Measurements from ENCODE around the gene CAPN15.

Gene CAPN15

DNA sequence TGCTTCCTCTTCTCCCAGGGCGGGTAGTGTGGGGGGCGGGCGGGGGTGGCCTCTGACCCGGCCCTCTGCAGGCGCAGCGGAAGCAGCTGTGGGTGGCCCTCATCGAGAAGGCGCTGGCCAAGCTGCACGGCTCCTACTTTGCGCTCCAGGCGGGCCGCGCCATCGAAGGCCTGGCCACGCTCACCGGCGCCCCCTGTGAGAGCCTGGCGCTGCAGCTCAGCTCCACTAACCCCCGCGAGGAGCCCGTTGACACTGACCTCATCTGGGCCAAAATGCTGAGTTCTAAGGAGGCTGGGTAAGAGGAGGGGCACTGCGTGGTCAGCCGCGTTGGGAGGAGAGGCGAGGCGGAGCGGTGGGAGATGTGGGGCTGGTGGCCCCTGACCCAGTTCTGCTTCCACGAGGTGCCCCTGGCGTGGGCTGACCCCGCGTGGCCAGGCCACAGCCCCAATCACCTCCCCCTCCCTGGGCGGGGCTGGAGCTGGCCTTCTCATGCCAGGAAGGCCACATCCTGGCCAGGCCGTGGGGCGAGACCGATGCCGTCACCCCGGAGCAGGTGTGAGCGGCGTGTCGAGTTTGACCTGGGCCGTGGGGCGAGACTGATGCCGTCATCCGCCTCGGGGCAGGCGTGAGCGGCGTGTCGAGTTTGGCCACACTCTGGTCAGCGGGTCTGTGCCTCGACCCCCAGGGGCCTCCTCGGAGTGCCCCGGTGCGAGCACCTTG is 22.2 kb downstream of the CAPN15 start:
- TF ChIP-seq ZNF8 (CRISPR knock-in tag; IDR thresholded peaks at IDR 0.05), result no peak
- no peak for TF ChIP-seq CSDC2 (CRISPR knock-in tag; IDR thresholded peaks at IDR 0.05)
- no peak for ATAC-seq

DNA sequence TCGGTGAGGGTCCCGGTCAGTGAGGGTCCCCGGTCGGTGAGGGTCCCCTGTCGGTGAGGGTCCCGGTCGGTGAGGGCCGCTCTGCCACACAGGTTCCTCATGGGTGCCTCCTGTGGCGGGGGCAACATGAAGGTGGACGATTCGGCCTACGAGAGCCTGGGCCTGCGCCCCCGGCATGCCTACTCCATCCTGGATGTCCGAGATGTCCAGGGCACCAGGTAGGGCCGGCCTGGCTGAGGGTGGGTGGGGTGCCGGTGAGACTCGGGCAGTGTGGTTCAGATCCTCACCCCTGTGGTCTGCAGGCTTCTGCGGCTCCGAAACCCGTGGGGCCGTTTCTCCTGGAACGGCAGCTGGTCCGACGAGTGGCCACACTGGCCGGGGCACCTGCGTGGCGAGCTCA is 23.7 kb downstream of the CAPN15 start:
- TF ChIP-seq, protein P1, sequence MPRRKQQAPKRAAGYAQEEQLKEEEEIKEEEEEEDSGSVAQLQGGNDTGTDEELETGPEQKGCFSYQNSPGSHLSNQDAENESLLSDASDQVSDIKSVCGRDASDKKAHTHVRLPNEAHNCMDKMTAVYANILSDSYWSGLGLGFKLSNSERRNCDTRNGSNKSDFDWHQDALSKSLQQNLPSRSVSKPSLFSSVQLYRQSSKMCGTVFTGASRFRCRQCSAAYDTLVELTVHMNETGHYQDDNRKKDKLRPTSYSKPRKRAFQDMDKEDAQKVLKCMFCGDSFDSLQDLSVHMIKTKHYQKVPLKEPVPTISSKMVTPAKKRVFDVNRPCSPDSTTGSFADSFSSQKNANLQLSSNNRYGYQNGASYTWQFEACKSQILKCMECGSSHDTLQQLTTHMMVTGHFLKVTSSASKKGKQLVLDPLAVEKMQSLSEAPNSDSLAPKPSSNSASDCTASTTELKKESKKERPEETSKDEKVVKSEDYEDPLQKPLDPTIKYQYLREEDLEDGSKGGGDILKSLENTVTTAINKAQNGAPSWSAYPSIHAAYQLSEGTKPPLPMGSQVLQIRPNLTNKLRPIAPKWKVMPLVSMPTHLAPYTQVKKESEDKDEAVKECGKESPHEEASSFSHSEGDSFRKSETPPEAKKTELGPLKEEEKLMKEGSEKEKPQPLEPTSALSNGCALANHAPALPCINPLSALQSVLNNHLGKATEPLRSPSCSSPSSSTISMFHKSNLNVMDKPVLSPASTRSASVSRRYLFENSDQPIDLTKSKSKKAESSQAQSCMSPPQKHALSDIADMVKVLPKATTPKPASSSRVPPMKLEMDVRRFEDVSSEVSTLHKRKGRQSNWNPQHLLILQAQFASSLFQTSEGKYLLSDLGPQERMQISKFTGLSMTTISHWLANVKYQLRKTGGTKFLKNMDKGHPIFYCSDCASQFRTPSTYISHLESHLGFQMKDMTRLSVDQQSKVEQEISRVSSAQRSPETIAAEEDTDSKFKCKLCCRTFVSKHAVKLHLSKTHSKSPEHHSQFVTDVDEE (CRISPR knock-in tag; IDR thresholded peaks at IDR 0.05), result no peak
- TF ChIP-seq ZNF565 (CRISPR knock-in tag; conservative IDR thresholded peaks at IDR 0.05; ENCODE audit: low read depth) (no peak), ZNF8 (CRISPR knock-in tag; IDR thresholded peaks at IDR 0.05) (no peak), PPARA (CRISPR knock-in tag; IDR thresholded peaks at IDR 0.05; ENCODE audit: borderline replicate concordance) (no peak), OSR1 (CRISPR knock-in tag; IDR thresholded peaks at IDR 0.05) (no peak), CSDC2 (CRISPR knock-in tag; IDR thresholded peaks at IDR 0.05) (no peak), ZFP30 (CRISPR knock-in tag; IDR thresholded peaks at IDR 0.05) (no peak), ZNF70 (CRISPR knock-in tag; IDR thresholded peaks at IDR 0.05) (no peak), ZFP3 (CRISPR knock-in tag; IDR thresholded peaks at IDR 0.05) (no peak), BACH2 (CRISPR knock-in tag; IDR thresholded peaks at IDR 0.05; ENCODE audit: borderline replicate concordance) (no peak), ARNTL (CRISPR knock-in tag; IDR thresholded peaks at IDR 0.05; ENCODE audit: borderline replicate concordance, low read depth) (no peak), ISL1 (CRISPR knock-in tag; IDR thresholded peaks at IDR 0.05) (no peak), TCF4 (CRISPR knock-in tag; IDR thresholded peaks at IDR 0.05; ENCODE audit: borderline replicate concordance) (no peak)
- TF ChIP-seq, protein P2, sequence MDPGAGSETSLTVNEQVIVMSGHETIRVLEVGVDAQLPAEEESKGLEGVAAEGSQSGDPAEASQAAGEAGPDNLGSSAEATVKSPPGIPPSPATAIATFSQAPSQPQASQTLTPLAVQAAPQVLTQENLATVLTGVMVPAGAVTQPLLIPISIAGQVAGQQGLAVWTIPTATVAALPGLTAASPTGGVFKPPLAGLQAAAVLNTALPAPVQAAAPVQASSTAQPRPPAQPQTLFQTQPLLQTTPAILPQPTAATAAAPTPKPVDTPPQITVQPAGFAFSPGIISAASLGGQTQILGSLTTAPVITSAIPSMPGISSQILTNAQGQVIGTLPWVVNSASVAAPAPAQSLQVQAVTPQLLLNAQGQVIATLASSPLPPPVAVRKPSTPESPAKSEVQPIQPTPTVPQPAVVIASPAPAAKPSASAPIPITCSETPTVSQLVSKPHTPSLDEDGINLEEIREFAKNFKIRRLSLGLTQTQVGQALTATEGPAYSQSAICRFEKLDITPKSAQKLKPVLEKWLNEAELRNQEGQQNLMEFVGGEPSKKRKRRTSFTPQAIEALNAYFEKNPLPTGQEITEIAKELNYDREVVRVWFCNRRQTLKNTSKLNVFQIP (CRISPR knock-in tag; IDR thresholded peaks at IDR 0.05; ENCODE audit: borderline replicate concordance, low read depth), result no peak
- TF ChIP-seq, protein P3, sequence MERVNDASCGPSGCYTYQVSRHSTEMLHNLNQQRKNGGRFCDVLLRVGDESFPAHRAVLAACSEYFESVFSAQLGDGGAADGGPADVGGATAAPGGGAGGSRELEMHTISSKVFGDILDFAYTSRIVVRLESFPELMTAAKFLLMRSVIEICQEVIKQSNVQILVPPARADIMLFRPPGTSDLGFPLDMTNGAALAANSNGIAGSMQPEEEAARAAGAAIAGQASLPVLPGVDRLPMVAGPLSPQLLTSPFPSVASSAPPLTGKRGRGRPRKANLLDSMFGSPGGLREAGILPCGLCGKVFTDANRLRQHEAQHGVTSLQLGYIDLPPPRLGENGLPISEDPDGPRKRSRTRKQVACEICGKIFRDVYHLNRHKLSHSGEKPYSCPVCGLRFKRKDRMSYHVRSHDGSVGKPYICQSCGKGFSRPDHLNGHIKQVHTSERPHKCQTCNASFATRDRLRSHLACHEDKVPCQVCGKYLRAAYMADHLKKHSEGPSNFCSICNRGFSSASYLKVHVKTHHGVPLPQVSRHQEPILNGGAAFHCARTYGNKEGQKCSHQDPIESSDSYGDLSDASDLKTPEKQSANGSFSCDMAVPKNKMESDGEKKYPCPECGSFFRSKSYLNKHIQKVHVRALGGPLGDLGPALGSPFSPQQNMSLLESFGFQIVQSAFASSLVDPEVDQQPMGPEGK (CRISPR knock-in tag; IDR thresholded peaks at IDR 0.05; ENCODE audit: borderline replicate concordance), result no peak
- TF ChIP-seq, protein P4, sequence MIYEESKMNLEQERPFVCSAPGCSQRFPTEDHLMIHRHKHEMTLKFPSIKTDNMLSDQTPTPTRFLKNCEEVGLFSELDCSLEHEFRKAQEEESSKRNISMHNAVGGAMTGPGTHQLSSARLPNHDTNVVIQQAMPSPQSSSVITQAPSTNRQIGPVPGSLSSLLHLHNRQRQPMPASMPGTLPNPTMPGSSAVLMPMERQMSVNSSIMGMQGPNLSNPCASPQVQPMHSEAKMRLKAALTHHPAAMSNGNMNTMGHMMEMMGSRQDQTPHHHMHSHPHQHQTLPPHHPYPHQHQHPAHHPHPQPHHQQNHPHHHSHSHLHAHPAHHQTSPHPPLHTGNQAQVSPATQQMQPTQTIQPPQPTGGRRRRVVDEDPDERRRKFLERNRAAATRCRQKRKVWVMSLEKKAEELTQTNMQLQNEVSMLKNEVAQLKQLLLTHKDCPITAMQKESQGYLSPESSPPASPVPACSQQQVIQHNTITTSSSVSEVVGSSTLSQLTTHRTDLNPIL (CRISPR knock-in tag; IDR thresholded peaks at IDR 0.05; ENCODE audit: low read depth), result no peak
- TF ChIP-seq, protein P5, sequence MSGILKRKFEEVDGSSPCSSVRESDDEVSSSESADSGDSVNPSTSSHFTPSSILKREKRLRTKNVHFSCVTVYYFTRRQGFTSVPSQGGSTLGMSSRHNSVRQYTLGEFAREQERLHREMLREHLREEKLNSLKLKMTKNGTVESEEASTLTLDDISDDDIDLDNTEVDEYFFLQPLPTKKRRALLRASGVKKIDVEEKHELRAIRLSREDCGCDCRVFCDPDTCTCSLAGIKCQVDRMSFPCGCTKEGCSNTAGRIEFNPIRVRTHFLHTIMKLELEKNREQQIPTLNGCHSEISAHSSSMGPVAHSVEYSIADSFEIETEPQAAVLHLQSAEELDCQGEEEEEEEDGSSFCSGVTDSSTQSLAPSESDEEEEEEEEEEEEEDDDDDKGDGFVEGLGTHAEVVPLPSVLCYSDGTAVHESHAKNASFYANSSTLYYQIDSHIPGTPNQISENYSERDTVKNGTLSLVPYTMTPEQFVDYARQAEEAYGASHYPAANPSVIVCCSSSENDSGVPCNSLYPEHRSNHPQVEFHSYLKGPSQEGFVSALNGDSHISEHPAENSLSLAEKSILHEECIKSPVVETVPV (CRISPR knock-in tag; IDR thresholded peaks at IDR 0.05), result no peak
- ATAC-seq, result no peak

DNA sequence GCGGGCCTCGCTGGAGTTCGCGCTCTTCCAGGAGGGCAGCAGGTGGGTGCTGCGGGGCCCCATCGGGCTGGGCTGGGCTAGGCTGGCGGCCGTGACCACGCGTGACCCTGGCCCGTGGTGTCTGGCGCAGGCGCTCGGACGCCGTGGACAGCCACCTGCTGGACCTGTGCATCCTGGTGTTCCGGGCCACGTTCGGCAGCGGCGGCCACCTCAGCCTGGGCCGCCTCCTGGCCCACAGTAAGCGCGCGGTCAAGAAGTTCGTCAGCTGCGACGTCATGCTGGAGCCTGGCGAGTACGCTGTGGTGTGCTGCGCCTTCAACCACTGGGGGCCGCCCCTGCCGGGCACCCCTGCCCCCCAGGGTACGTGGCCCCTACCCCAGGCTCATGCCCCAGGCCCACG is 24.7 kb downstream of the CAPN15 start:
- ATAC-seq, result no peak
- TF ChIP-seq SNAI2 (CRISPR knock-in tag; IDR thresholded peaks at IDR 0.05) (no peak), PPARA (CRISPR knock-in tag; IDR thresholded peaks at IDR 0.05; ENCODE audit: borderline replicate concordance) (no peak), ZC3H10 (CRISPR knock-in tag; IDR thresholded peaks at IDR 0.05) (no peak), ESRRG (CRISPR knock-in tag; IDR thresholded peaks at IDR 0.05) (no peak), ZNF8 (CRISPR knock-in tag; IDR thresholded peaks at IDR 0.05) (no peak)
